BJ (cell line): ENCODE data around the gene SNX27. TPM values are rescaled to one million over a fixed set of nuclear protein-coding genes. Genes with fewer than 3 reads are reported as not detected.

Experiments used
- CTCF ChIA-PET: fragments of 350-600 bp; formaldehyde crosslinking; extraction: SDS; loops from one replicate; lab custom pipeline; 2021; ENCODE audit warnings: antibody characterized with exemption, inconsistent platforms; lab: Yijun Ruan, JAX
- POLR2A ChIA-PET: fragments of 300-600 bp; sonication (Branson Sonifier 250); formaldehyde crosslinking; extraction: SDS; loops from one replicate; lab custom pipeline; 2021; ENCODE audit warnings: antibody characterized with exemption; lab: Charles Lee
- DNase-seq: peaks from one replicate; pipeline ENCODE4 v3.0.0-alpha.2; 2011; ENCODE audit warnings: low read depth
- H3K27me3 ChIP-seq: 2 replicates; pipeline ENCODE4 v1.6.0; 2011; ENCODE audit warnings: low read length; ENCODE audit not compliant: control insufficient read depth, insufficient read depth
- H3K36me3 ChIP-seq: 2 replicates; pipeline ENCODE4 v1.5.1; 2011; ENCODE audit warnings: low read length; ENCODE audit not compliant: control insufficient read depth, insufficient read depth
- H3K4me3 ChIP-seq: 2 replicates; pipeline ENCODE4 v1.5.1; 2011; ENCODE audit warnings: low read depth, mild to moderate bottlenecking, control low read depth, low read length
- polyA plus RNA-seq: library from polyadenylated mRNA; depleted of rRNA; stranded (reverse); fragments of >200 nt; gene quantifications from 2 replicates; pipeline ENCODE4 v1.2.3, GENCODE V29; 2011
- TF ChIP-seq, protein P1 (sequence below): IDR thresholded peaks from 2 replicates; pipeline ENCODE4 v1.5.1; 2011; ENCODE audit warnings: low read depth, mild to moderate bottlenecking, control low read depth, inconsistent platforms, low read length, moderate library complexity; ENCODE audit not compliant: insufficient read depth

Gene SNX27
- polyA plus RNA-seq, 1 experiment, result 7.0 TPM

GRCh38 chr1:151610142-151610541 is 1.7 kb upstream of the SNX27 start:
- ChIA-PET POLR2A (no interaction called here), CTCF (interaction anchor here (3.7 kb wide), 1 partner anchor 16 kb away, joined by 17 read pairs; no protein-coding TSS in a partner anchor)
- TF ChIP-seq, protein P1, sequence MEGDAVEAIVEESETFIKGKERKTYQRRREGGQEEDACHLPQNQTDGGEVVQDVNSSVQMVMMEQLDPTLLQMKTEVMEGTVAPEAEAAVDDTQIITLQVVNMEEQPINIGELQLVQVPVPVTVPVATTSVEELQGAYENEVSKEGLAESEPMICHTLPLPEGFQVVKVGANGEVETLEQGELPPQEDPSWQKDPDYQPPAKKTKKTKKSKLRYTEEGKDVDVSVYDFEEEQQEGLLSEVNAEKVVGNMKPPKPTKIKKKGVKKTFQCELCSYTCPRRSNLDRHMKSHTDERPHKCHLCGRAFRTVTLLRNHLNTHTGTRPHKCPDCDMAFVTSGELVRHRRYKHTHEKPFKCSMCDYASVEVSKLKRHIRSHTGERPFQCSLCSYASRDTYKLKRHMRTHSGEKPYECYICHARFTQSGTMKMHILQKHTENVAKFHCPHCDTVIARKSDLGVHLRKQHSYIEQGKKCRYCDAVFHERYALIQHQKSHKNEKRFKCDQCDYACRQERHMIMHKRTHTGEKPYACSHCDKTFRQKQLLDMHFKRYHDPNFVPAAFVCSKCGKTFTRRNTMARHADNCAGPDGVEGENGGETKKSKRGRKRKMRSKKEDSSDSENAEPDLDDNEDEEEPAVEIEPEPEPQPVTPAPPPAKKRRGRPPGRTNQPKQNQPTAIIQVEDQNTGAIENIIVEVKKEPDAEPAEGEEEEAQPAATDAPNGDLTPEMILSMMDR, result no peak
- no peak overlapping the region for H3K4me3 ChIP-seq
- no peak for DNase-seq
- no peaks in the 10 kb centered on the region for H3K36me3 ChIP-seq
- no peaks in the 10 kb centered on the region for H3K27me3 ChIP-seq

- H3K27me3 ChIP-seq, result no peaks in the 10 kb centered on the region
- ChIA-PET POLR2A (no interaction called here), CTCF (interaction anchor here (3.7 kb wide), 1 partner anchor 17 kb away, joined by 17 read pairs; no protein-coding TSS in a partner anchor)
- TF ChIP-seq, protein P1, result no peak
- no peak for DNase-seq
- no peaks in the 10 kb centered on the region for H3K36me3 ChIP-seq
- H3K4me3 ChIP-seq, result no peak overlapping the region; the same call in 1 of the 2 replicates
Measured at GRCh38 chr1:151611288-151611790, 511 bp upstream of the SNX27 start.

- no peak for DNase-seq
- ChIA-PET POLR2A (no interaction called here), CTCF (interaction anchor here (3.7 kb wide), 1 partner anchor 18 kb away, joined by 17 read pairs; no protein-coding TSS in a partner anchor)
Measured at GRCh38 chr1:151612501-151613281, 841 bp downstream of the SNX27 start.

GRCh38 chr1:151613282-151613780 is 1.5 kb downstream of the SNX27 start:
- ChIA-PET CTCF (no interaction called here), POLR2A (no interaction called here)
- H3K36me3 ChIP-seq, result no peaks in the 10 kb centered on the region
- no peak for DNase-seq
- H3K4me3 ChIP-seq, result peak overlapping the region; percentile 97
- TF ChIP-seq, protein P1, result no peak
- H3K27me3 ChIP-seq, result no peaks in the 10 kb centered on the region

More at GRCh38 chr1:151612501-151613281, 841 bp downstream of the SNX27 start:
- H3K36me3 ChIP-seq, result no peaks in the 10 kb centered on the region
- TF ChIP-seq, protein P1, result no peak
- no peaks in the 10 kb centered on the region for H3K27me3 ChIP-seq
- H3K4me3 ChIP-seq, result peak overlapping the region; percentile 97
